ENCODE results near the gene TLCD1. TPM values are rescaled to one million over a fixed set of nuclear protein-coding genes. Genes with fewer than 3 reads are reported as not detected.

TLCD1 gene
- total and polyA plus RNA-seq, 10 of the 15 experiments (the other 5 are each of a cell fraction or from before 2014, with no cell fraction given): 2.9 to 19.8 (median 7.7) TPM

- TF ChIP-seq YY1 (IDR thresholded peaks at IDR 0.05; ENCODE audit: low read depth, low read length): peak; percentile 68
- TF ChIP-seq ZBED1 (IDR thresholded peaks at IDR 0.05; ENCODE audit: borderline replicate concordance): no peak
- TF ChIP-seq HDGF (IDR thresholded peaks at IDR 0.05): peak; percentile 51
- TF ChIP-seq, protein P1, sequence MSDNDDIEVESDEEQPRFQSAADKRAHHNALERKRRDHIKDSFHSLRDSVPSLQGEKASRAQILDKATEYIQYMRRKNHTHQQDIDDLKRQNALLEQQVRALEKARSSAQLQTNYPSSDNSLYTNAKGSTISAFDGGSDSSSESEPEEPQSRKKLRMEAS (IDR thresholded peaks at IDR 0.05; ENCODE audit: low read depth, low read length): peak; percentile 80; the same call in 1 of the 2 replicates
- no peak; the same call in 1 of the 2 replicates for TF ChIP-seq HSF1 (IDR thresholded peaks at IDR 0.05; ENCODE audit: low read depth, low read length)
- no peak for TF ChIP-seq ZNF622 (IDR thresholded peaks at IDR 0.05)
- TF ChIP-seq IRF4 (IDR thresholded peaks at IDR 0.05; ENCODE audit: low read depth, low read length): no peak
- no peak for TF ChIP-seq NR2C2 (IDR thresholded peaks at IDR 0.05; ENCODE audit: borderline replicate concordance, control insufficient read depth, insufficient read length, low read depth)
- no peak for TF ChIP-seq EZH2 (IDR thresholded peaks at IDR 0.05; ENCODE audit: borderline replicate concordance, control insufficient read depth, low read depth, low read length)
- no peak for TF ChIP-seq BRCA1 (IDR thresholded peaks at IDR 0.05; ENCODE audit: low read depth, low read length)
- TF ChIP-seq STAT1 (conservative IDR thresholded peaks at IDR 0.05): no peak
- TF ChIP-seq IKZF1 (conservative IDR thresholded peaks at IDR 0.05): peak; percentile 65
- TF ChIP-seq KDM1A (IDR thresholded peaks at IDR 0.05; ENCODE audit: borderline replicate concordance): no peak
- no peak for TF ChIP-seq KLF5 (IDR thresholded peaks at IDR 0.05; ENCODE audit: partially characterized antibody)
- TF ChIP-seq ZNF687 (IDR thresholded peaks at IDR 0.05): peak; percentile 30; the same call in 1 of the 2 replicates
- TF ChIP-seq, protein P2, sequence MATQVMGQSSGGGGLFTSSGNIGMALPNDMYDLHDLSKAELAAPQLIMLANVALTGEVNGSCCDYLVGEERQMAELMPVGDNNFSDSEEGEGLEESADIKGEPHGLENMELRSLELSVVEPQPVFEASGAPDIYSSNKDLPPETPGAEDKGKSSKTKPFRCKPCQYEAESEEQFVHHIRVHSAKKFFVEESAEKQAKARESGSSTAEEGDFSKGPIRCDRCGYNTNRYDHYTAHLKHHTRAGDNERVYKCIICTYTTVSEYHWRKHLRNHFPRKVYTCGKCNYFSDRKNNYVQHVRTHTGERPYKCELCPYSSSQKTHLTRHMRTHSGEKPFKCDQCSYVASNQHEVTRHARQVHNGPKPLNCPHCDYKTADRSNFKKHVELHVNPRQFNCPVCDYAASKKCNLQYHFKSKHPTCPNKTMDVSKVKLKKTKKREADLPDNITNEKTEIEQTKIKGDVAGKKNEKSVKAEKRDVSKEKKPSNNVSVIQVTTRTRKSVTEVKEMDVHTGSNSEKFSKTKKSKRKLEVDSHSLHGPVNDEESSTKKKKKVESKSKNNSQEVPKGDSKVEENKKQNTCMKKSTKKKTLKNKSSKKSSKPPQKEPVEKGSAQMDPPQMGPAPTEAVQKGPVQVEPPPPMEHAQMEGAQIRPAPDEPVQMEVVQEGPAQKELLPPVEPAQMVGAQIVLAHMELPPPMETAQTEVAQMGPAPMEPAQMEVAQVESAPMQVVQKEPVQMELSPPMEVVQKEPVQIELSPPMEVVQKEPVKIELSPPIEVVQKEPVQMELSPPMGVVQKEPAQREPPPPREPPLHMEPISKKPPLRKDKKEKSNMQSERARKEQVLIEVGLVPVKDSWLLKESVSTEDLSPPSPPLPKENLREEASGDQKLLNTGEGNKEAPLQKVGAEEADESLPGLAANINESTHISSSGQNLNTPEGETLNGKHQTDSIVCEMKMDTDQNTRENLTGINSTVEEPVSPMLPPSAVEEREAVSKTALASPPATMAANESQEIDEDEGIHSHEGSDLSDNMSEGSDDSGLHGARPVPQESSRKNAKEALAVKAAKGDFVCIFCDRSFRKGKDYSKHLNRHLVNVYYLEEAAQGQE (IDR thresholded peaks at IDR 0.05; ENCODE audit: low read depth, low read length): no peak
- TF ChIP-seq ZZZ3 (IDR thresholded peaks at IDR 0.05; ENCODE audit: control insufficient read depth, insufficient read length, low read depth): no peak
- TF ChIP-seq NRF1 (conservative IDR thresholded peaks at IDR 0.05; ENCODE audit: low read depth, low read length): no peak; the same call in 1 of the 2 replicates
- no peak for TF ChIP-seq ZSCAN29 (IDR thresholded peaks at IDR 0.05)
- TF ChIP-seq CBX5 (IDR thresholded peaks at IDR 0.05; ENCODE audit: low read depth): no peak
- 0 out of 2 replicates have a peak, but pooled peaks have one; percentile 14 for TF ChIP-seq CREM (IDR thresholded peaks at IDR 0.05; ENCODE audit: low read depth)
- peak; percentile 80 for TF ChIP-seq ATF7 (IDR thresholded peaks at IDR 0.05; ENCODE audit: low read depth)
These were observed 826 bp upstream of the TLCD1 start (continued) for GRCh38 chr17:28726627-28727491.

Measured in GM12878 (cell line).